ENCODE data around the gene BCAN.

DNA sequence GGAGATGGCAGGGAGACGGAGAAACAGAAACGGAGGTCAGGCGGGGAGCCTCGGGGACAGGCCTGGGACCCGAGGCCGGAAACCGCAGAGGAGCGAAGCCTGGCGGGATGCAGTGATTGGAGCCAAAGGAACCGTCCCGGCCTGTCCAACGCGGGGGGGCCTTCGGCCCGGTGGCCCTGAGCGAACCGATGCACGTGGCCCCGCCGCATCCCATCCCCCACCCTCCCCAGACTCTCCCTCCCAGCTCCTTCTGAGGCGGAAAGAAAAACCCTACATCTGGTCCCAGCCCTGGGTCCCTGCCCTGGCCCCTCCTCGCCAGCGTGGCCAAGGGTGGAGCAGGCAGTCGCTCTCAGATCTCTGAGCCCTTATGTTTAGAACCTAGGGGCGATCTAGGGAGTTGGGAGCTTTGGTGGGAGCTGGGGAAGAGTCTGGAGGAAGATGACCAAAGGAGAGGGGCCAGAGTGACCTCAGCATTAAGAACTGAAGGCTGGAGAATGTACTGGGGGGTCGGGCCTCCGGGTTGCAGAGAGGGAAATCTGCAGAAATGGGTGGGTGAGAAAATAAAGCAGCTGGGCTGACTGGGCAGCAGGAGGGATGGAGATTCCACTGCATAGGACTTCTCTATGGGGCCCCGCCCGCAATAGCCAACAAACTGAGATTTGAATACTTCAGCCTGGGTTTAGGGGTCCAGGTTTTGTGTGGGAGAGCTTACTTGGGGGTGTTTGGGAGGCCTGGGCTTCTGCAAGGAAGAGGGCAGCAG lies 64.9 kb downstream of the BCAN start:
- no peak for TF ChIP-seq POLR2AphosphoS5 (IDR thresholded peaks at IDR 0.05; ENCODE audit: borderline replicate concordance, low read depth, low read length)
- TF ChIP-seq EZH2 (IDR thresholded peaks at IDR 0.05) = no peak
- no peak for TF ChIP-seq FOXP2 (optimal IDR thresholded peaks at IDR 0.05; ENCODE audit: control extremely low read depth, extremely low read length, insufficient read depth)

Measured in SK-N-MC (cell line).